ENCODE results near the gene SAFB2. TPM values are rescaled to one million over a fixed set of nuclear protein-coding genes. Genes with fewer than 3 reads are reported as not detected.

SAFB2 gene
- polyA plus RNA-seq, 2 donors: 27.5 to 43.7 TPM

GRCh38 chr19:5542665-5543064 is 79.9 kb downstream of the SAFB2 start:
- H3K4me3 ChIP-seq (ENCODE audit: low read depth in 1 of 2, low read length in 2 of 2): no peak overlapping the region
- 46 to 55% methylated on average over 8 of the region's 8 CpGs for WGBS, 2 donors
- H3K4me1 ChIP-seq (ENCODE audit: control insufficient read depth in 2 of 2, insufficient read depth in 2 of 2, low read length in 1 of 2): no peaks in the 10 kb centered on the region
- H3K9me3 ChIP-seq (ENCODE audit: control insufficient read depth in 2 of 2, insufficient read depth in 1 of 2, low read depth in 1 of 2, low read length in 1 of 2): no peaks in the 10 kb centered on the region
- no peaks in the 10 kb centered on the region for H3K27me3 ChIP-seq (ENCODE audit: control insufficient read depth in 1 of 2, insufficient read depth in 2 of 2, low read length in 2 of 2)
- H3K36me3 ChIP-seq (ENCODE audit: control insufficient read depth in 2 of 2, insufficient read depth in 2 of 2, low read length in 1 of 2): no peaks in the 10 kb centered on the region
- H3K27ac ChIP-seq (ENCODE audit: low read depth in 2 of 2, low read length in 1 of 2): no peak overlapping the region

GRCh38 chr19:5541456-5541855 is 81.1 kb downstream of the SAFB2 start:
- no peaks in the 10 kb centered on the region for H3K36me3 ChIP-seq (ENCODE audit: control insufficient read depth in 2 of 2, insufficient read depth in 2 of 2, low read length in 1 of 2)
- no peak overlapping the region for H3K27ac ChIP-seq (ENCODE audit: low read depth in 2 of 2, low read length in 1 of 2)
- peaks cover 0 to 3% of the 10 kb centered on the region in 2 donors for H3K4me1 ChIP-seq (ENCODE audit: control insufficient read depth in 2 of 2, insufficient read depth in 2 of 2, low read length in 1 of 2)
- WGBS, 2 donors: 81 to 84% methylated on average over 7 of the region's 7 CpGs
- H3K4me3 ChIP-seq (ENCODE audit: low read depth in 1 of 2, low read length in 2 of 2): no peak overlapping the region
- no peaks in the 10 kb centered on the region for H3K27me3 ChIP-seq (ENCODE audit: control insufficient read depth in 1 of 2, insufficient read depth in 2 of 2, low read length in 2 of 2)
- no peaks in the 10 kb centered on the region for H3K9me3 ChIP-seq (ENCODE audit: control insufficient read depth in 2 of 2, insufficient read depth in 1 of 2, low read depth in 1 of 2, low read length in 1 of 2)

- WGBS, 2 donors: 91% methylated on average over 10 of the region's 10 CpGs
- Histone ChIP-seq H3K27ac (ENCODE audit: low read depth in 2 of 2, low read length in 1 of 2) (no peak overlapping the region), H3K9me3 (ENCODE audit: control insufficient read depth in 2 of 2, insufficient read depth in 1 of 2, low read depth in 1 of 2, low read length in 1 of 2) (peaks cover 2 to 5% of the 10 kb centered on the region in 2 donors), H3K4me3 (ENCODE audit: low read depth in 1 of 2, low read length in 2 of 2) (no peak overlapping the region), H3K4me1 (ENCODE audit: control insufficient read depth in 2 of 2, insufficient read depth in 2 of 2, low read length in 1 of 2) (peaks cover 0 to 3% of the 10 kb centered on the region in 2 donors), H3K27me3 (ENCODE audit: control insufficient read depth in 1 of 2, insufficient read depth in 2 of 2, low read length in 2 of 2) (no peaks in the 10 kb centered on the region), H3K36me3 (ENCODE audit: control insufficient read depth in 2 of 2, insufficient read depth in 2 of 2, low read length in 1 of 2) (no peaks in the 10 kb centered on the region)
These were observed 82.4 kb downstream of the SAFB2 start for GRCh38 chr19:5540208-5540607.

- Histone ChIP-seq H3K4me1 (ENCODE audit: control insufficient read depth in 2 of 2, insufficient read depth in 2 of 2, low read length in 1 of 2) (peaks cover 0 to 3% of the 10 kb centered on the region in 2 donors), H3K4me3 (ENCODE audit: low read depth in 1 of 2, low read length in 2 of 2) (no peak overlapping the region), H3K36me3 (ENCODE audit: control insufficient read depth in 2 of 2, insufficient read depth in 2 of 2, low read length in 1 of 2) (no peaks in the 10 kb centered on the region), H3K9me3 (ENCODE audit: control insufficient read depth in 2 of 2, insufficient read depth in 1 of 2, low read depth in 1 of 2, low read length in 1 of 2) (peaks cover 7 to 11% of the 10 kb centered on the region in 2 donors), H3K27ac (ENCODE audit: low read depth in 2 of 2, low read length in 1 of 2) (peak overlapping the region in 1 of 2 donors; percentile 47), H3K27me3 (ENCODE audit: control insufficient read depth in 1 of 2, insufficient read depth in 2 of 2, low read length in 2 of 2) (no peaks in the 10 kb centered on the region)
- 66 to 78% methylated on average over 12 of the region's 12 CpGs for WGBS, 2 donors
These were observed 84.7 kb downstream of the SAFB2 start for GRCh38 chr19:5537870-5538269.

Other genes starting within 250 kb of the SAFB2 start
- gene ZNRF4, start 167.4 kb downstream of the SAFB2 start, polyA plus RNA-seq: not detected
- 10 to 100 TPM; 43.1 to 59.7 TPM for gene TINCR, start 54.8 kb downstream of the SAFB2 start, polyA plus RNA-seq
- 10 to 100 TPM; 44.2 to 48.5 TPM for gene SAFB, start 307 bp upstream of the SAFB2 start, polyA plus RNA-seq
- gene MICOS13, start 57.7 kb upstream of the SAFB2 start, polyA plus RNA-seq: 100 to 1,000 TPM in 1 of 2 donors, 10 to 100 TPM in 1; 86.8 to 104 TPM
- gene HSD11B1L, start 58.3 kb upstream of the SAFB2 start, polyA plus RNA-seq: 1 to 10 TPM; 3.8 to 4.1 TPM
- 1,000 to 10,000 TPM; 1,315 to 1,592 TPM for gene RPL36, start 67.5 kb upstream of the SAFB2 start, polyA plus RNA-seq
- 10 to 100 TPM; 19.3 to 36.1 TPM for gene LONP1, start 97.4 kb upstream of the SAFB2 start, polyA plus RNA-seq
- gene CATSPERD, start 97.9 kb upstream of the SAFB2 start, polyA plus RNA-seq: not detected
- 1 to 10 TPM; 3.3 to 8.0 TPM for gene PRR22, start 162.0 kb upstream of the SAFB2 start, polyA plus RNA-seq
- 10 to 100 TPM; 32.3 to 53.9 TPM for gene DUS3L, start 168.4 kb upstream of the SAFB2 start, polyA plus RNA-seq
- 1 to 10 TPM; 2.2 to 2.8 TPM for gene NRTN, start 182.3 kb upstream of the SAFB2 start, polyA plus RNA-seq
- 10 to 100 TPM; 77.6 to 96.5 TPM for gene FUT6, start 216.9 kb upstream of the SAFB2 start, polyA plus RNA-seq
- gene FUT3, start 228.7 kb upstream of the SAFB2 start, polyA plus RNA-seq: 100 to 1,000 TPM; 121 to 183 TPM
- not detected for gene FUT5, start 247.8 kb upstream of the SAFB2 start, polyA plus RNA-seq